Stimulated activated naive B cell treated with anti-CD40 and anti-IgM and Interleukin-4, amounts not matched to agents 10 μg/mL and 1 μg/mL and 100 μg/mL, for 72 hours (primary cell): ENCODE measurements around the gene FCGBP.

ENCODE experiments used
- ATAC-seq, 2 donors: fragments of 150-1000 bp; cut with Tn5 transposase; replicated peaks; 2 replicates each; pipeline ENCODE4 v1.10.0; 2021; ENCODE audit warnings: moderate library complexity in 1 of 2
- DNase-seq: peaks from one replicate; pipeline ENCODE4 v3.0.0; 2021
- H3K27ac Mint-ChIP-seq: one replicate; pipeline ENCODE4 v1.8.0; 2022; ENCODE audit warnings: mild to moderate bottlenecking, mixed read lengths
- H3K27me3 Mint-ChIP-seq, 2 donors: one replicate each; pipeline ENCODE4 v1.8.0; 2022; ENCODE audit warnings: mixed read lengths in 2 of 2
- H3K36me3 Mint-ChIP-seq, 2 donors: one replicate each; pipeline ENCODE4 v1.8.0; 2022; ENCODE audit warnings: mixed read lengths in 2 of 2, mild to moderate bottlenecking in 1 of 2
- H3K4me1 Mint-ChIP-seq, 2 donors: one replicate each; pipeline ENCODE4 v1.8.0; 2022; ENCODE audit warnings: mixed read lengths in 2 of 2, mild to moderate bottlenecking in 1 of 2
- H3K4me3 Mint-ChIP-seq, 2 donors: one replicate each; pipeline ENCODE4 v1.8.0; 2022; ENCODE audit warnings: mild to moderate bottlenecking in 2 of 2, mixed read lengths in 2 of 2, moderate library complexity in 1 of 2
- H3K9me3 Mint-ChIP-seq, 2 donors: one replicate each; pipeline ENCODE4 v1.8.0; 2022; ENCODE audit warnings: mixed read lengths in 2 of 2, mild to moderate bottlenecking in 1 of 2

Gene FCGBP

GRCh38 chr19:39934584-39935363 is at the start of gene FCGBP:
TSS of gene FCGBP (minus strand) at chr19:39934634.
- peaks cover 0 to under 1% of the 10 kb centered on the region in 2 donors for H3K27me3 Mint-ChIP-seq
- peak within 1 kb of the TSS in 1 of 2 donors; percentile 41 for H3K4me3 Mint-ChIP-seq
- peaks cover 4 to 5% of the 10 kb centered on the region in 2 donors for H3K36me3 Mint-ChIP-seq
- H3K9me3 Mint-ChIP-seq = peaks cover 0 to 4% of the 10 kb centered on the region in 2 donors
- peaks cover 26 to 50% of the 10 kb centered on the region in 2 donors for H3K4me1 Mint-ChIP-seq
- no peak for ATAC-seq
- DNase-seq = no peak
- H3K27ac Mint-ChIP-seq = peak within 1 kb of the TSS; percentile 87

GRCh38 chr19:39983695-39984300 is 49.4 kb upstream of the FCGBP start:
- H3K27ac Mint-ChIP-seq = no peak overlapping the region
- H3K36me3 Mint-ChIP-seq = peaks cover 56 to 79% of the 10 kb centered on the region in 2 donors
- ATAC-seq (no peak), DNase-seq (no peak)
- peaks cover 20 to 23% of the 10 kb centered on the region in 2 donors for H3K9me3 Mint-ChIP-seq
- no peaks in the 10 kb centered on the region for H3K27me3 Mint-ChIP-seq
- no peak overlapping the region for H3K4me3 Mint-ChIP-seq
- peaks cover 0 to under 1% of the 10 kb centered on the region in 2 donors for H3K4me1 Mint-ChIP-seq

GRCh38 chr19:39982883-39983282 is 48.4 kb upstream of the FCGBP start:
- Mint-ChIP-seq H3K27ac (no peak overlapping the region), H3K4me3 (no peak overlapping the region), H3K27me3 (no peaks in the 10 kb centered on the region), H3K4me1 (no peaks in the 10 kb centered on the region), H3K9me3 (peaks cover 20 to 23% of the 10 kb centered on the region in 2 donors), H3K36me3 (peaks cover 60 to 83% of the 10 kb centered on the region in 2 donors)
- ATAC-seq (no peak), DNase-seq (no peak)

- peaks cover 48 to 66% of the 10 kb centered on the region in 2 donors for H3K36me3 Mint-ChIP-seq
- no peak for DNase-seq
- H3K9me3 Mint-ChIP-seq = no peaks in the 10 kb centered on the region
- H3K27ac Mint-ChIP-seq = peak overlapping the region; percentile 62
- ATAC-seq = no peak
- H3K4me1 Mint-ChIP-seq = peaks cover 26 to 29% of the 10 kb centered on the region in 2 donors
- no peaks in the 10 kb centered on the region for H3K27me3 Mint-ChIP-seq
- no peak overlapping the region for H3K4me3 Mint-ChIP-seq
These were observed 40.1 kb upstream of the FCGBP start for GRCh38 chr19:39974377-39975155.

GRCh38 chr19:39971380-39972035 is 37.1 kb upstream of the FCGBP start:
- DNase-seq (no peak), ATAC-seq (peak in 1 of 2 donors; percentile 0)
- Mint-ChIP-seq H3K36me3 (peaks cover 34 to 47% of the 10 kb centered on the region in 2 donors), H3K4me1 (peaks cover 29 to 41% of the 10 kb centered on the region in 2 donors), H3K27ac (peak overlapping the region; percentile 98), H3K4me3 (peak overlapping the region; percentile 89 to 94), H3K27me3 (no peaks in the 10 kb centered on the region), H3K9me3 (no peaks in the 10 kb centered on the region)

- peaks cover 32 to 46% of the 10 kb centered on the region in 2 donors for H3K36me3 Mint-ChIP-seq
- peak; percentile 98 for ATAC-seq
These were observed 36.4 kb upstream of the FCGBP start, which contains the start of gene PSMC4 for GRCh38 chr19:39970675-39971379. TSS of gene PSMC4 (plus strand) at chr19:39971165. CDS start at chr19:39971203, 38 bp downstream.

GRCh38 chr19:39970425-39970674 is 35.9 kb upstream of the FCGBP start:
- H3K27me3 Mint-ChIP-seq = no peaks in the 10 kb centered on the region
- DNase-seq = peak; percentile 13
- H3K9me3 Mint-ChIP-seq = no peaks in the 10 kb centered on the region
- peak overlapping the region; percentile 98 for H3K27ac Mint-ChIP-seq
- peaks cover 27 to 41% of the 10 kb centered on the region in 2 donors for H3K36me3 Mint-ChIP-seq
- ATAC-seq = peak; percentile 14
- peaks cover 29 to 41% of the 10 kb centered on the region in 2 donors for H3K4me1 Mint-ChIP-seq
- peak overlapping the region; percentile 89 to 94 for H3K4me3 Mint-ChIP-seq

More at GRCh38 chr19:39970675-39971379, 36.4 kb upstream of the FCGBP start, which contains the start of gene PSMC4:
- Mint-ChIP-seq H3K4me3 (peak within 1 kb of the TSS; percentile 89 to 94), H3K27ac (peak within 1 kb of the TSS; percentile 98), H3K27me3 (no peaks in the 10 kb centered on the region), H3K4me1 (peaks cover 29 to 41% of the 10 kb centered on the region in 2 donors), H3K9me3 (no peaks in the 10 kb centered on the region)
- DNase-seq = peak; percentile 99

GRCh38 chr19:39969681-39970424 is 35.4 kb upstream of the FCGBP start:
- Mint-ChIP-seq H3K9me3 (no peaks in the 10 kb centered on the region), H3K36me3 (peaks cover 25 to 39% of the 10 kb centered on the region in 2 donors), H3K4me1 (peaks cover 28 to 41% of the 10 kb centered on the region in 2 donors), H3K4me3 (peak overlapping the region; percentile 89 to 94), H3K27ac (peak overlapping the region; percentile 98), H3K27me3 (no peaks in the 10 kb centered on the region)
- DNase-seq (no peak), ATAC-seq (no peak)

GRCh38 chr19:39969266-39969665 is 34.8 kb upstream of the FCGBP start:
- H3K4me1 Mint-ChIP-seq = peaks cover 24 to 41% of the 10 kb centered on the region in 2 donors
- H3K36me3 Mint-ChIP-seq = peaks cover 19 to 33% of the 10 kb centered on the region in 2 donors
- DNase-seq (no peak), ATAC-seq (no peak)
- peak overlapping the region; percentile 98 for H3K27ac Mint-ChIP-seq
- no peaks in the 10 kb centered on the region for H3K27me3 Mint-ChIP-seq
- peak overlapping the region; percentile 0 to 89 for H3K4me3 Mint-ChIP-seq
- H3K9me3 Mint-ChIP-seq = no peaks in the 10 kb centered on the region

GRCh38 chr19:39968789-39969188 is 34.4 kb upstream of the FCGBP start:
- DNase-seq = no peak
- Mint-ChIP-seq H3K9me3 (no peaks in the 10 kb centered on the region), H3K27me3 (no peaks in the 10 kb centered on the region), H3K27ac (no peak overlapping the region), H3K4me1 (peaks cover 24 to 39% of the 10 kb centered on the region in 2 donors), H3K4me3 (no peak overlapping the region), H3K36me3 (peaks cover 16 to 30% of the 10 kb centered on the region in 2 donors)
- ATAC-seq = no peak

- Mint-ChIP-seq H3K4me3 (no peak overlapping the region), H3K4me1 (peaks cover 21 to 38% of the 10 kb centered on the region in 2 donors), H3K27ac (no peak overlapping the region), H3K36me3 (peaks cover 8 to 22% of the 10 kb centered on the region in 2 donors), H3K9me3 (no peaks in the 10 kb centered on the region), H3K27me3 (no peaks in the 10 kb centered on the region)
- ATAC-seq = no peak
- no peak for DNase-seq
These were observed 33.1 kb upstream of the FCGBP start for GRCh38 chr19:39967561-39967960.

- no peak for DNase-seq
- Mint-ChIP-seq H3K4me1 (peaks cover 17 to 31% of the 10 kb centered on the region in 2 donors), H3K27me3 (no peaks in the 10 kb centered on the region), H3K4me3 (no peak overlapping the region), H3K9me3 (no peaks in the 10 kb centered on the region), H3K36me3 (peaks cover 7 to 19% of the 10 kb centered on the region in 2 donors), H3K27ac (no peak overlapping the region)
- no peak for ATAC-seq
These were observed 32.2 kb upstream of the FCGBP start for GRCh38 chr19:39966617-39967016.

- Mint-ChIP-seq H3K4me3 (no peak overlapping the region), H3K36me3 (peaks cover 0 to 4% of the 10 kb centered on the region in 2 donors), H3K27me3 (no peaks in the 10 kb centered on the region), H3K9me3 (no peaks in the 10 kb centered on the region), H3K27ac (no peak overlapping the region), H3K4me1 (peaks cover 16 to 33% of the 10 kb centered on the region in 2 donors)
- DNase-seq (no peak), ATAC-seq (no peak)
These were observed 29.5 kb upstream of the FCGBP start for GRCh38 chr19:39963898-39964297.
